Activated T-helper 9 cell treated with anti-CD3 and anti-CD28 coated beads, Interleukin-2, amount 50 U/mL, for 16 hours (primary cell): ENCODE measurements around the gene MX2.

Experiments used
- DNase-seq: peaks from one replicate; pipeline ENCODE4 v3.0.0-alpha.2; 2020; ENCODE audit warnings: low read depth

The MX2 gene

DNA sequence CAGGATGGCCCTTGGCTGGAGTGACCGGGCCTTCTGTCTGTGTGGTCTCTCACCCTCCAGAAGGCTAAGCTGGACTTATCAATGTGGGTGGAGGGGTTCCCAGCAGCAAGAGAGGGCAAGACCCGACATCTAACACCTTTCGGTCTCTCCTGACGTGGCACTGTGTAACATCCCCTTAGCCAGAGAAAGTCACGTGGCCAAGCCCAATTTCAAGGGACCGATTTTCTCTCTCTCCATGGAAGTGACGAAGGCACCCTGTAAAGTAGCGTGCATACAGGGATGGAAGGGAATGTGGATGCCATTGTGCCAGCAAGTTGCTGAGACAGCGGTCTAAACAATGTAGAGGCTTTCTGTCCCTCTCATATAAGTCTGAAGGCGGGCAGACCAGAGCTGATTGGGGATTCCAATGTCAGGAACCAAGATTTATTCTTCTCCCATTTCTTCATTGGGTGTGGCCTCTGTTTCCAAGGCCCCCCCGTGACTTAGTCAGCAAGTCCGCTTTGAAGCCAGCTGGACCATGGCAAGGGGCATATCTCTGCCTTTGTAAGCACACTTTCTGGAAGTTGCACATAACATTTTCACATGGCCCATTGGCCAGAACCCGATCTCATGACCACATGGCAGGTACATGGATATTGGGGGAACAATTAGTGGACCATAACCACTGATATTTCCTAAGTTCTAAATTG, 76.7 kb downstream of the MX2 start:
- no peak for DNase-seq

DNA sequence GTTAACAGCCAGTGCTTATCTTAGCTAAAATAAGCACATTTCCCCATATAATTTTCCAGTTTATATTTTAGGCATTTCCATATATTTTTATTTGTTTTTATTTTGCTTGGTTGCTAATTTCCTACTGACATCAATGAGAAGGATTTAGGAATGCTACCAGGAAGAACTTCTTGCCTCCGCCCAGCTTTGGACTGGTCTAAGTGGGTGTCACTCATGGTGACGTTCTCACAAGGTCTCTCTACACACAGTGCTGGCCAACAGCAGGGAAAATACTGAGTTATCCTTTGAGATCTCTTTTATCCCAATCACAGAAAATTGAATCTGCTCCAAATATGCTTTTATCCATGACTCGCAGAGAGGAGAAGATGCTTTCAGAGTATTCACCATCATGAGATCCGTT, 77.4 kb downstream of the MX2 start:
- no peak for DNase-seq

DNA sequence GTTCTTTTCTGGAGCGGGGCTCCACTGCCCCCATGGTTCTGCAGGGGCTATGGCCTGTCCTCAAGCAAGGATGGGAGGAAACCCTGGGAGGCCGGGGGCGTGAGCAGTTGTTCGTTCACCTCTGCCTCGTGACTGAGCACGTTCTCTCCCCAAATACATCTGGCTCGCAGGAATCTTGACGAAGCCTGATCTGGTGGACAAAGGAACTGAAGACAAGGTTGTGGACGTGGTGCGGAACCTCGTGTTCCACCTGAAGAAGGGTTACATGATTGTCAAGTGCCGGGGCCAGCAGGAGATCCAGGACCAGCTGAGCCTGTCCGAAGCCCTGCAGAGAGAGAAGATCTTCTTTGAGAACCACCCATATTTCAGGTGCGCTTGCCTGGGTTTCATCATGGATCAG, 79.7 kb downstream of the MX2 start:
- no peak for DNase-seq

DNA sequence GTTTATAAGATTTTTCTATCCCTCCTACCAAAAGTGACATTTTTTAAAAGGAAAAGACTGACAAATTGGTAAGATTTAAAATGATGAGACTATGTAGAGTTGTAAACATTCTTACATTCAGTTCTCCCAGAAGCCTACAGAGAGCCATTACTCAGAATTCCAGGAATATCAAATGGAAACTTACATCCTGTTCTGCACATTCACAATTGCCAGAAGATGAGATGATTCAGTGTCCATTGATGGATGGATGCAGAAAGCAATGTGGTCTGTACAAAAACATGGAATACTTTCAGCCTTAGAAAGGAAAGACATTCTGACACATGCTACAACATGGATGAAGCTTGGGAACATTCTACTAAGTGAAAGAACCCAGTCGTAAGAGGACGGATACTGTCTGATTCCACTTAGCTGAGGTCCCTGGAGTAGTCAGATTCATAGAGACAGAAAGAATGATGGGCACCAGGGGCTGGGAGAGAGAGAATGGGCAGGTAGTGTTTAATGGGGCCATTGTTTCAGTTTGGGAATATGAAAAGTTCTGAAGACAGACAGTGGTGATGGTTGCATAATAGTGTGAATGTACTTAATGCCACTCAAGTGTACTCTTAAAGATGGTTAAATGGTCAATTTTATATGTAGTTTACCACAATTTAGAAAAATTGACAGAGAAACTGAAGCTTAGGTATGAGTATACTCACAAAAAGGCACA, 80.8 kb downstream of the MX2 start:
- DNase-seq, result no peak

DNA sequence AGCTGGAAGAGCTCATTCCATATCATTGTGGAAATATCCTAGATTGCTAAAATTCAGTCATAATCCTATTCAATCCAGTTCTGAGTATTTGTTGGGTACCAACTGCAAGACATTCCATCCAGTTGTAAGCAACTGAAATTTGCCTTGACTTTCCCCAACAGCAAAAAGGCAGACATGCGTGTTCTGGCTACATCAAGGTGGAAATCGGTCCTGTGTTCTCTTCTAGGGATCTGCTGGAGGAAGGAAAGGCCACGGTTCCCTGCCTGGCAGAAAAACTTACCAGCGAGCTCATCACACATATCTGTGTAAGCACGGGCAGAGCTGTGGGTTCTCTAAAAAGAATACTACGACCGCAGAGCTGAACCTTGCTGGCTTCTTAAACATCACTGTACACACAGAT, 81.7 kb downstream of the MX2 start:
- no peak for DNase-seq

DNA sequence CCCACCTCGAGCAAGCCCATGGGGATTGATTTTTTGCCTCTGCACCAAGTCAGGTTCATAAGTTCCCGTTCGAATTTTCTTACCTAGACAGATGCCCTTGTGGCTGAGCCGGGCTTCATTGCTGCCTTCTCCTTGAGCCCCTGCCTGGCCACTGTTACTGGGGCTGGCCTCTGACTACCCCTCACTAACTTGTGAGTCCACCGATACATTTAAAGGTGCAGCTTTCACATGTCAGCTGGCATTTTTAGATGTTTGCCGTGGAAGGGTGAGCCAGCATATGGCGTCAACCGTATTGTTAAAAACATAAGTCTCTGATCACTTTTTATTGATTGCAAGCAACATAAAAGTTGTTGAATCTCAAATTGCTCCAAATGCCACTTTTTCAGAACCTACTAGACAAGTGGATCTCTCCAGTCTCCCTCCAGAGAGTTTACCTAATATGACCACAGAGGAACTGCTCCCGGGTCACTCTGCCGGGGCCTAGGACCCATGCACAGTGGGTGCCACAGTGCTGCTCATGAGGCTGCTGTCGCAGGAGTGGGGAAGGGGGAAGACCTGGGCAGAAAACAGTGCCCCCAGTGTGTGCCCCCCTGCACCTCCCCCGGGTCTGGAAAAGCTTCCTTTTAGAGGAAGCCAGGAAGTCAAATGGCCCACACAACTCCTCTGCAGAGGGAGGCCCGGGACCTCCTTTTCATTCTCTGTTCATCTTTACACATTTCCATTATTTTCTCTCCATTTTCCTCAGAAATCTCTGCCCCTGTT, 83.1 kb downstream of the MX2 start:
- DNase-seq, result no peak

DNA sequence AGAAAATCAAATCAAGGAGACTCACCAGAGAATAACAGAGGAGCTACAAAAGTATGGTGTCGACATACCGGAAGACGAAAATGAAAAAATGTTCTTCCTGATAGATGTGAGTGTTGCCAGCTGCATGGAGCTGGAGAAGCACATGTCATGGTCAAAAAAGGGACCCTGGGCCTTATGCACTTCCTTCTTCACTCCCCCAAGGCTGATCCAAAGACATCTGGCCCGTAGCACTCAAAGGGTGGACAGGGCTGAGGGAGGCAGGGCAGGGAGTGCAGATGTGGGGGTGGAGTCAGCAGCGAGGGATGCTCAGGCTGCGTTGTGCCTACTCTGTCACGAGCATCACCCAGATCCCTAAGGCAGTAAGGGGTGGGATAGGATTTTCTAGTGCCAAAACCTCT, 83.6 kb downstream of the MX2 start:
- no peak for DNase-seq

DNA sequence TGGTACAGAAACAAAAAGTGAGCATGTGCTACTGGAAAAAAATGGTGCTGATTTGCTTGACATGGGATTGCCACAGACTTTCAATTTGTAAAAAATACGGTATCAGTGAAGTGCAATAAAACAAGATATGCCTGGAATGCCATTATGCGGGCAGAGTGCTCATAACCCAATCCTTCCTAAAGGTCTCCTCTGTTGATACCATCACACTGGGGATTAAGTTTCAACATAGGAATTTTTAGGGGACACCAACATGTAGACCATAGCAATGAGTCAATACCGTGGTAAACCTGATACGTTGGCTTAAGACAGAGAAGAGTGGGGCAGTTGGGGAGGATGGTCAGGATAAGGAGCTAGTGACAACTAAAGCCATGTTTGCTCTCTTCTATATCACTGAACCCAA, 84.8 kb downstream of the MX2 start:
- DNase-seq, result no peak

DNA sequence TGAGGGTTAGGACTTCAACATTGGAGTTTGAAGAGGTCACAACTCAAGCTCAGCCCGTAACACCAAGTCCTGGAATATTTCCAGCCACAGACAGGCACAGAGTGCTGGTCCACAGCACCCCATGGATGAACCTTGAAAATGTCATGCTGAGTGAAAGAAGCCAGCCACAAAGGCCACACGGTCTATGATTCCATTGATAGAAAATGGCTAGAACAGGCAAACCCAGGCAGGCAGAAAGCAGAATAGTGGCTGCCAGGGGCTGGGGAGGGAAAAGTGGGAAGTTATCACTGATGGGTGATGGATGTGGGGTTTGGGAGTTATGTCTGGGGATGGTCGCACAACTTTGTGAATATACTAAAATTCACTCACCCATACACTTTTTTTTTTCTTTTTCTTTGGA, 85.5 kb downstream of the MX2 start:
- no peak for DNase-seq

DNA sequence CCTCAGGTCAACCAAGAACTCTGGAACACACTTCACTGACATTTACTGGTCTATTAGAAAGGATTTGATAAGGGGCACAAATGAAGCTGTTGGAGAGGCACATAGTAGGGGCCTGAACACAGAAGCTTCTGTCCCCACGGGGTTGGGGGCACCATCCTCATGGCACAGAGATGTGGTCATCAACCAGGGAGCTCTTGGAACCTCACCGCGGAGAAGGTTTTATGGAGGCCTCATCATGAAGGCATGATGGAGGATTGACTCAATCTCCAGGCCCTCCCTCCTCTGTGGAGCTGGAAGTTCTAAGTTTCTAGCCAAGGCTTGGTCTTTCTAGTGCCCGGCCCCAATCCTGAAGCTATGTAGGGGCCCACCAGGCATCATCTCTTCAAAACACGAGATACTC, 87.8 kb downstream of the MX2 start:
- DNase-seq, result no peak

DNA sequence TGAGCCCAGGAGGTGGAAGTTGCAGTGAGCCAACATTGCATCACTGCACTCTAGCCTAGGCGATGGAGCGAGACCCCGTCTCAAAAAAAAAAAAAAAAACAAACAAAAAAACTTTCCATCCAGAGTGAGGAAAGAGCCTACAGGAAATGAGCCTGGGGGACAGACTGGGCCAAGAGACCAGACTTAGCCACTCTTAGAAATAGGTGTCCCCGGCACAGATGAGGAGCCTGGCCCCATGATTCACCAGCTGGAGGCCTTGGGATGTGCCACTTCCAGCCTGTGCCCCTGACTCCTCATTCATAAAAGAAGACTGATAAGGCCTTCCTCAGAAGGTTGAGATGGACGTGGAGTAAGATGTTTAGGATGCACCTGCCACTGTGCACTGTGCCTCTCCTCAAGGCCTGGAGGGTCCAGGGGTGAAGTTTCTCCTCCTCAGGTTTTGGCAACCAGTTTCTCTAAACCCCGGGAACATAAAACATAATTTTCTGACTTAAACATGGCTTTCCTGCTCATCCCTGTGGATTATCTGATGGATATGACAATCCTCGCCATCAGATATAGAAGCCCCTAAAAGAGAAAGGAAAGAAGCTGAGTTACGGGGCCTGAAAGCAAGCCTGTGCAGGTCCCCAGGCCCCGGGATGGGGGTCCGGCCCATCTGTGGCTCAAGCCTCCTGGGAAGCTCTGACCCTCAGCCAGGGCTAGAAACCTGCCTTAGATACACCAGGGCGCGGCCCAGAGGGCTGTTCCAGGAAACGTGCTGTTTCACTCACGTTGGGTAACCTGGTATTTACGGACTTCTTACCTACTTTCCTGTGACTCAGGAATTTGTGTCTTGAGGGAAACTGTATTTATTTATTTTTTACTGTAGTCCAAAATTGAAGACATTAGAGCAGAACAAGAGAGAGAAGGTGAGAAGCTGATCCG, 90.2 kb downstream of the MX2 start:
- DNase-seq, result no peak

DNA sequence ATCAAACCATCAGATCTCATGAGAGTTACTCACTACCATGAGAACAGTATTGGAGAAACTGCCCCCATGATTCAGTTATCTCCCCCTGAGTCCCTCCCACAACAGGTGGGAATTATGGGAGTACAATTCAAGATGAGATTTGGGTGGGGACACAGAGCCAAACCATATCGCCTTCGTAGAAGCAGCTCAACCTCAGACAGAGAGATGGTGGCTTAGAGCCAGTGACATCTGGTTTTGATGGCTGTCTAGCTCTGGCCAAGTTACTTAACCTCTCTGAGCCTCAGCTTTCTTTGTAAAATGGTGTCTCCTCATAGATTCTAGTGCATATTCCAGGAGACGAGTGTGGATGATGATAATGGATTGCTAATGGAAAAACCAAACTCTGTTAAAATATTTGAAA, 91.4 kb downstream of the MX2 start:
- no peak for DNase-seq

DNA sequence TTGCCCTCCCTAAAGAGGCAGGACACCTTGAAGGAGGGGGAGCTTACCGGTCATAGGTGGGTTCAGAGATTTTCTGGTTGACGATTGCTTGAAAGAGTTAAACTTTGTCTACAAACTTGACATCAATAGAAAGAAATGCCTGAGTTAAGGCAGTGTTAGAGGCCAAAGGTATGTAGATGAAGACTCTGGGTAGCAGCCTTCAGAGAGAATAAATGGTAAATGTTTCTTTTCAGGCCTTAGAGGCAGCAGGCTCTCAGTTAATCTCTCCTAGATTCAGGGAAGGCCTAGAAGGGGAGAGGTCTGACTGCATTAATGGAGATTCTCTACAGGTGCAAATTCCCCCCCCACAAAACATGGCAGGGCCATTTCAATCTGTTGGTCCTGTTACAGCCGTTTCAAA, 91.9 kb downstream of the MX2 start:
- DNase-seq, result no peak

DNA sequence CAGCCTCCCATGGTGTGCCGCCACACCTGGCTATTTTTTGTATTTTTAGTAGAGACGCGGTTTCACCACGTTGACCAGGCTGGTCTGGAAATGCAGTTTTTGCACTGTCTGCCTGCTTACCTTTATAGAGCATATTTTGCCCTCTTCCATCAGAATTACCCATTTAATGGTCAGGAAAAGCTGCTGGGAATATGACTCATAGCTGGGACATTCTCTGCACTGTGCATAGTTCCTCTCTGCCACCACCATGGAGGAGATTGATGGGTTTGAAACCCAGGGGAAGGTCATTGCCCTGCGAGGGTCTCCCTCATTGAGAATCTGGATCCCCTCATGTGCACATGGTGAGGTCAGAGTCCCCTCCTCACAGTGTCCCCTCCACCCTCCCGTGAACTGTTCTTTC, 96.3 kb downstream of the MX2 start:
- no peak for DNase-seq

DNA sequence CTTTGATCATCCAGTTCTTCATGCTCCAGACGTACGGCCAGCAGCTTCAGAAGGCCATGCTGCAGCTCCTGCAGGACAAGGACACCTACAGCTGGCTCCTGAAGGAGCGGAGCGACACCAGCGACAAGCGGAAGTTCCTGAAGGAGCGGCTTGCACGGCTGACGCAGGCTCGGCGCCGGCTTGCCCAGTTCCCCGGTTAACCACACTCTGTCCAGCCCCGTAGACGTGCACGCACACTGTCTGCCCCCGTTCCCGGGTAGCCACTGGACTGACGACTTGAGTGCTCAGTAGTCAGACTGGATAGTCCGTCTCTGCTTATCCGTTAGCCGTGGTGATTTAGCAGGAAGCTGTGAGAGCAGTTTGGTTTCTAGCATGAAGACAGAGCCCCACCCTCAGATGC, 96.7 kb downstream of the MX2 start:
- no peak for DNase-seq
